ENCODE data around the gene MYO7B.

The MYO7B gene

DNA sequence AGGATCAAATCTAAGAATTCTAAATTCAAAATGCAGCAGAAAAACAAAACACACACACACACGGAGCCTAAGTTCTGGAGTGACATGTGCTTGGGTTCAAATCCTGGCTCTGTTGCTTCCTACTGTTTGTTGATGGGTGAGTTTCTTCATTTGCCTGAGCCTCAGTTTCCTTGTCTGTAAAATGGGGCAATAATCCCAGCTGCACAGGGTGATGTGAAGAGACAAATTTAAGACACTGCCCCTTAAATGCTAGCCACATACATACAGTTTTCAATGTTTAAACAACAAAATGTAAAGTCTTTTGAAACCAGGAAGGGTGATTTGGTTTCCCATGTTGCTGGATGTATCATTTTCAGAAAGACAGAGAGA, 109.5 kb downstream of the MYO7B start:
- H3K9me3 ChIP-seq (replicated peaks in 1 of 11): no peaks in the 10 kb centered on the region
- no peaks in the 10 kb centered on the region for H3K27me3 ChIP-seq
- H3K9ac ChIP-seq: 0 out of 22 replicates have a peak overlapping the region, but pooled peaks of 1 of the 11 experiments have one; percentile 18
- no peak for TF ChIP-seq Cebpa-rat (IDR thresholded peaks at IDR 0.05)
- peaks cover 0 to 6% (median 0%) of the 10 kb centered on the region in 11 experiments; a peak in 2 of 22 replicates for H4K20me1 ChIP-seq
- H3K4me1 ChIP-seq: peaks cover 57 to 98% (median 97%) of the 10 kb centered on the region in 10 experiments
- no peak overlapping the region for H3K4me3 ChIP-seq
- H3K27ac ChIP-seq: peak overlapping the region in 4 of 11 experiments; percentile 25 to 69 (median 49); a peak in 5 of 22 replicates
- H3K36me3 ChIP-seq: no peaks in the 10 kb centered on the region
- peak overlapping the region in 9 of 11 experiments; percentile 77 to 100 (median 94); a peak in 14 of 22 replicates for H3K4me2 ChIP-seq

DNA sequence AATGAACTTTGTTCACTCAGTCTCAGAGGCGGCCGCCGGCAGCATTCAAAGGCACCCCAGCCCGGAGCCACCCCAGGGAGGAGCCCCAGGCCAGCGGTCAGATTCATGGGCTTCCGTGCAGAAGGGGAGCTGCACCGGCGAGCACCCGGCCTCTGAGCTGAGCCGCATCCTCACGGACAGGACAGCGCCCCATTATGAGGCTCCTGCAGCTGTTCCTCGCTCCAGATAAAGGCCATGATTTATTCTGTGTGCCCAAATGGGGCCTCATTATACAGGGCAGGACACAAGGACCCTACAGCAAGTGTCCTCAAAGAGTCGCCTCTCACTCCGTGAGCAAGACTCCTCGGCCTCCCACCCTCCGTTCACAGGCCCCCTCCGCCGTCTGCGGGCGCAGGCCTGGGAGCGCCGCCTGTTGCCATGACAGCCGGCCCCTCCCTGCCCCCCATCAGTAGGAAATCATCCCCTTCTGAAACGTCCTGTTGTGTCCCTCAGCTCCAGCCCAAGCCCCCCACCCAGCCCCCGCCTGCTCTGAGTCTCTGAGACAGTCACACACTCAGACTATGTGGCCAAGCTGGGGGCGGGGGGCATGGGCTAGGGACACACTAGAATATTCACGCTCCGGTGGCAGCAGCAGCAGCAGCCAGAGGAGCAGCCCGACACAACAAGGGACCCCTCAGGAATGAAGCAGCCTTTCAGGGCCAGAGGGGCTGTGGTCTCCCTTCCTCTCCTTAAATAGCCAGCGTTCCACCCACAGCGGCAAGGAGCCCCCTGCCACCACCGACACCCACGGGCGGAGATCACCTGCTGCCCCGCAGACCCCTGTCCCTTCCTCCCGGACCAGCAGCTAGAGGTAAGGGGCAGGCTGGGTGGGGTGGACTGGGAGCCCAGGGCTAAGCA, 110.2 kb downstream of the MYO7B start, which contains the start of gene GPR17:
GPR17 (plus strand) TSS at position 759 of the 897 bp plus-strand sequence. CDS start 4,583 bp downstream, outside the sequence.
- Histone ChIP-seq H3K4me2 (peak within 1 kb of the TSS; percentile 64 to 100 (median 85)), H4K20me1 (peaks cover 0 to 6% (median 0%) of the 10 kb centered on the region in 11 experiments; a peak in 2 of 22 replicates), H3K36me3 (no peaks in the 10 kb centered on the region), H3K9me3 (replicated peaks in 1 of 11) (no peaks in the 10 kb centered on the region), H3K27ac (peak within 1 kb of the TSS in 10 of 11 experiments; percentile 16 to 69 (median 42); a peak in 18 of 22 replicates), H3K9ac (peak within 1 kb of the TSS; percentile 0 to 52 (median 37); a peak in 14 of 22 replicates), H3K4me3 (no peak within 1 kb of the TSS), H3K4me1 (peaks cover 53 to 98% (median 97%) of the 10 kb centered on the region in 10 experiments), H3K27me3 (peaks cover 0 to 5% (median 0%) of the 10 kb centered on the region in 11 experiments; a peak in 4 of 22 replicates)
- TF ChIP-seq Cebpa-rat (IDR thresholded peaks at IDR 0.05): no peak

DNA sequence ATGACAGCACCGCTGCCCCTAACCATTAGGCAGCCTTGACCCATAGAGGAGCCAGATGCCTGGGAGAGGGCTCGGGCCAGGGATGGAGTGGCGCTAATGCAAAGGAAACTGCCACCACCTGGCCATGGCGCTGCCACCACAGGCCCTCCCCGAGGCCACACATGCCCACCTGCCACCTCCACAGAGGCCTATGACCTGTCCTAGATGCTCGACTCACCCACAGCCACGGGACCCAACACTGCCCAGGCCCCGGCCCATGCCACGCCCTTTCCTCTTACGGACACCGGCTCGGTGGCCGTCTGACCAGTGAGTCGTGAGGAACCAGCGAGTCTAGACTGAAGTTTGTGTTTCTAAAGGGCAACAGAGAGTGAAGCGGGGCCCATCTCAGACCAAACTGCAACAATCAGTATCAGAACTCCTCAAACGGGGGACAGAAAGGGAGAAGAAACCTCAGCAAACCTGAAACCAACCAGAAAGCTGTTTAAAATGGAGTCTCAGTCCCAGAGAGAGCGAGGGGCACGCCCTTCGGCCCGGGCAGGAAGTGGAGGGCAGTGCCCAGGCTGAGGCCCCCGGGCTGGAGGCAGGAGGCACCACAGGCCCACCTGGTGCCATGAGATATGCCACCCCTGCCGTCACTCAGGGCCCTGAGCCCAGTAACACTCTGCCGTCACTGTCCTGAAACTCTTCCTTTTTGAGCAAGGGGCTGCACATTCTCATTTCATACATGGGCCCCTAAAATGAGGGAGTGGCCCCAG, 111.2 kb downstream of the MYO7B start:
- Histone ChIP-seq H3K27ac (peak overlapping the region in 10 of 11 experiments; percentile 16 to 69 (median 42); a peak in 18 of 22 replicates), H3K36me3 (no peaks in the 10 kb centered on the region), H3K4me1 (peaks cover 53 to 98% (median 97%) of the 10 kb centered on the region in 10 experiments), H3K4me2 (peak overlapping the region; percentile 64 to 100 (median 85)), H3K4me3 (no peak overlapping the region), H3K9me3 (replicated peaks in 1 of 11) (no peaks in the 10 kb centered on the region), H3K9ac (peak overlapping the region; percentile 0 to 52 (median 37); a peak in 14 of 22 replicates), H3K27me3 (peaks cover 0 to 15% (median 0%) of the 10 kb centered on the region in 11 experiments; a peak in 4 of 22 replicates), H4K20me1 (peaks cover 0 to 6% (median 0%) of the 10 kb centered on the region in 11 experiments; a peak in 2 of 22 replicates)
- no peak for TF ChIP-seq Cebpa-rat (IDR thresholded peaks at IDR 0.05)

DNA sequence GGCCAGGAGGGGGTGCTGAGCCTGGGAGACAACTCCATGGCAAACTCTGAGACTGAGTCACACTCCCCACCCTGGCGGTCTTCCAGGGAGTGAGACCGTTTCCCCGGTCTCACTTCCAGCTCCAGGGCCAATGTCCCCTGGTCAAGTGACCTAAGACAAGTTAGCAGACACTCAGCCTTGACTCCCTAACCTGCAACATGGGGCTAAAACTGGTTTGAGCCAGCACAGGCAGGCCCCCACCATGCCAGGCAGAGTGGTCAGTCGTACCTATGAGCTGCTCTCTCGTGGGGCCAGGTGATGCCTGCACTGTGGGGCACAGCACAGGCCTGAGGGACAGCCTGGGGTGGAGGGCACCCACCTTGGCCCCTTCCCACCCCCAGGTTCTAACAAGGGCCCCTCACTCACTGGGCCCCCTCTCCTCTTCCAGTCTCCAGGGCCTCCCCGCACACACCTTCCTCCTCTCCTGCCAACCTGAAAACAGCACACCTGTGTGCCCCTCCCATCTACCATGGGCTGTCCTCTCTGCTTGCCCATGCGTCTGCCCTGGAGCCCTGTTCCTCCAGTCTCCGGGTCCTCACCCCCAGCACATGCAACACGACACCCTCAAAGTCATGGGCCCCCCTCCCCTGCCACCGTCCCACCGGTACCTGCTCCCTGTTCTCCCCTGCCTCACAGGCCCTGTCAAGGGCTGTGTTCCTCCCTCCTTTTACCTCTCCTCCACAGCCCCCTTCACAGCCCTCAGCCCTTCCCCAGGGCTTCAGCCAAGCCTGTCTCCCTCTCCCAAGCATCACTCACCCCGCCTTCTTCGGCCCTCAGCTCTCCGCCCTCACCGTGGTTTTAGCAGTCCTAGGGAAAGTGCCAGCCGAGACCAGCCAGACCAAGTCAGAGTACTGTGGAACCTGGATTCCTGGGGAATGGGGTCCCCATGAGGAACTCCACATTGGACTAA, 112.0 kb downstream of the MYO7B start:
- Histone ChIP-seq H3K4me1 (peaks cover 55 to 98% (median 97%) of the 10 kb centered on the region in 10 experiments), H3K27ac (peak overlapping the region in 9 of 11 experiments; percentile 25 to 69 (median 44); a peak in 14 of 22 replicates), H3K4me3 (no peak overlapping the region), H4K20me1 (peaks cover 0 to 10% (median 0%) of the 10 kb centered on the region in 11 experiments; a peak in 2 of 22 replicates), H3K36me3 (no peaks in the 10 kb centered on the region), H3K4me2 (peak overlapping the region; percentile 64 to 100 (median 85)), H3K9me3 (replicated peaks in 1 of 11) (no peaks in the 10 kb centered on the region), H3K27me3 (peaks cover 0 to 22% (median 0%) of the 10 kb centered on the region in 11 experiments; a peak in 4 of 22 replicates), H3K9ac (peak overlapping the region in 8 of 11 experiments; percentile 10 to 51 (median 41); a peak in 9 of 22 replicates)
- no peak for TF ChIP-seq Cebpa-rat (IDR thresholded peaks at IDR 0.05)

DNA sequence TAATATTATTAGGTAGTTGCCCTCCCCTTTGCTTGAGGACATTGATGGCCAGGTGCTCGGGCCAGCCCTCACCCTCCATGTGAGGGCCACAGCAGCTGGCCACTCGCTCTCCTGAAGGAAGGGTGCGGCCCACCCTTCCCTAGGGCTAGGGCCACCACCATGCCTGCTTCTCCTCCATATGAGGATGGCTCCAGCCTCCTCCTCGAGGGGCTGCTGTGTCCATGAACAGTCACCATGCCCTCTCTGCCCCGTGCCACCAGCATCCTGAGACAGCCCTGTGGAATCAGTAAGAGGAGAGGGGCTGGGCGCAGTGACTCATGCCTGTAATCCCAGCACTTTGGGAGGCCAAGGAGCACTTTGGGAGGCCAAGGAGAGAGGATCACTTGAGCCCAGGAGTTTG, 112.8 kb downstream of the MYO7B start:
- Histone ChIP-seq H3K36me3 (no peaks in the 10 kb centered on the region), H3K9ac (peak overlapping the region in 2 of 11 experiments; percentile 29 to 45; a peak in 2 of 22 replicates), H3K4me1 (peaks cover 58 to 98% (median 97%) of the 10 kb centered on the region in 10 experiments), H3K27me3 (peaks cover 0 to 22% (median 0%) of the 10 kb centered on the region in 11 experiments; a peak in 4 of 22 replicates), H3K27ac (peak overlapping the region in 4 of 11 experiments; percentile 25 to 69 (median 44); a peak in 5 of 22 replicates), H3K9me3 (replicated peaks in 1 of 11) (no peaks in the 10 kb centered on the region), H3K4me2 (peak overlapping the region in 9 of 11 experiments; percentile 77 to 100 (median 94); a peak in 18 of 22 replicates), H4K20me1 (peaks cover 0 to 10% (median 0%) of the 10 kb centered on the region in 11 experiments; a peak in 2 of 22 replicates), H3K4me3 (no peak overlapping the region)
- no peak for TF ChIP-seq Cebpa-rat (IDR thresholded peaks at IDR 0.05)

DNA sequence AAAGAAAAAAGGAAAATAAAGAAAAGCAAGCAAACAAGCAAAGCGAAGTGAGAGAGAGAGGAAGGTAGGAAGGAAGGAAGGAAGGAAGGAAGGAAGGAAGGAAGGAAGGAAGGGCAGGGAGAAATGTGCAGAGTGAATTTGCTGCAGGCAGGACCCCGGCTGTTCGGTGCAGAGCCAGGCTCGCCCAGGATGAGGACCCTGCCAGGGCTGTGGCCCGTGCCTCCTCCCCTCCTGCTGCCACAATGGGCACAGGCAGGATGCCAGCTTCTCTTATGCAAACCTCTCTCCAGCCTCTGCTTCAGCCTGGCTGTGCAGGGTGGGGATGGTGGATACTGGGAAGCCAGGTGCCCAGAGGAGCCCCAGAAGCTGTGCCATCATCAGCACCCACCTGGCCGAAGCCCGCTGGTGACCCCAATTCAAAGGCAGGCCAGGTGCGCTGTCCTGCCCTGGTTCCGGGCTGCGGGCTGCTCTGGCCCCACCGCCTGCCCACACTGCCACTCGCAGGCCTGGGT, 113.7 kb downstream of the MYO7B start:
- Histone ChIP-seq H3K4me1 (peaks cover 58 to 98% (median 95%) of the 10 kb centered on the region in 10 experiments), H3K4me3 (no peak overlapping the region), H3K4me2 (peak overlapping the region; percentile 15 to 93 (median 83)), H3K36me3 (no peaks in the 10 kb centered on the region), H3K27ac (peak overlapping the region in 4 of 11 experiments; percentile 36 to 68 (median 45); a peak in 6 of 22 replicates), H3K27me3 (peaks cover 0 to 22% (median 0%) of the 10 kb centered on the region in 11 experiments; a peak in 4 of 22 replicates), H3K9ac (peak overlapping the region in 4 of 11 experiments; percentile 21 to 54 (median 38); a peak in 4 of 22 replicates), H4K20me1 (peaks cover 0 to 10% (median 0%) of the 10 kb centered on the region in 11 experiments; a peak in 2 of 22 replicates), H3K9me3 (replicated peaks in 1 of 11) (no peaks in the 10 kb centered on the region)
- TF ChIP-seq Cebpa-rat (IDR thresholded peaks at IDR 0.05): no peak

DNA sequence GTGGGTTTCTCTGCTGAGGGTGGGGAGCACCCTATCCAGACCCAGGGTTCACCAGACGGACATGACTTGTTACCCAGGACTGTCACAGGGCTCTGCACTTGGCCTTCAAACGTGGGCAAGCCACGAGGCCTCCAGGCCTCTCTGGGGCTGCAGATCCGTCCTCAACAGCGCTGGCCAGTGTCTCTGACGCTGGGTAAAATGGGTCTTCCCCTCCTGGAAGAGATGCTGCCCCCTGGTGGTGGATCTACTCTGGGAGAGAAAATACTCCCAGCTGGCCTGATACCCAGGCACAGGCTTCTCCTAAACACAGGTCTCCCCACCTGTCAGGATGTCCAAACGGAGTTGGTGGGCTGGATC, 114.2 kb downstream of the MYO7B start:
- H3K4me3 ChIP-seq: no peak overlapping the region
- H3K9me3 ChIP-seq (replicated peaks in 1 of 11): no peaks in the 10 kb centered on the region
- H3K27me3 ChIP-seq: peaks cover 0 to 22% (median 0%) of the 10 kb centered on the region in 11 experiments; a peak in 4 of 22 replicates
- no peaks in the 10 kb centered on the region for H3K36me3 ChIP-seq
- peak overlapping the region in 4 of 11 experiments; percentile 36 to 68 (median 45); a peak in 6 of 22 replicates for H3K27ac ChIP-seq
- H3K9ac ChIP-seq: peak overlapping the region in 4 of 11 experiments; percentile 21 to 54 (median 38); a peak in 4 of 22 replicates
- H3K4me1 ChIP-seq: peaks cover 58 to 95% (median 90%) of the 10 kb centered on the region in 10 experiments
- H3K4me2 ChIP-seq: peak overlapping the region; percentile 15 to 93 (median 83)
- peaks cover 0 to 10% (median 0%) of the 10 kb centered on the region in 11 experiments; a peak in 2 of 22 replicates for H4K20me1 ChIP-seq
- no peak for TF ChIP-seq Cebpa-rat (IDR thresholded peaks at IDR 0.05)
